ENCODE data around the gene LRRC36.

LRRC36 gene, protein sequence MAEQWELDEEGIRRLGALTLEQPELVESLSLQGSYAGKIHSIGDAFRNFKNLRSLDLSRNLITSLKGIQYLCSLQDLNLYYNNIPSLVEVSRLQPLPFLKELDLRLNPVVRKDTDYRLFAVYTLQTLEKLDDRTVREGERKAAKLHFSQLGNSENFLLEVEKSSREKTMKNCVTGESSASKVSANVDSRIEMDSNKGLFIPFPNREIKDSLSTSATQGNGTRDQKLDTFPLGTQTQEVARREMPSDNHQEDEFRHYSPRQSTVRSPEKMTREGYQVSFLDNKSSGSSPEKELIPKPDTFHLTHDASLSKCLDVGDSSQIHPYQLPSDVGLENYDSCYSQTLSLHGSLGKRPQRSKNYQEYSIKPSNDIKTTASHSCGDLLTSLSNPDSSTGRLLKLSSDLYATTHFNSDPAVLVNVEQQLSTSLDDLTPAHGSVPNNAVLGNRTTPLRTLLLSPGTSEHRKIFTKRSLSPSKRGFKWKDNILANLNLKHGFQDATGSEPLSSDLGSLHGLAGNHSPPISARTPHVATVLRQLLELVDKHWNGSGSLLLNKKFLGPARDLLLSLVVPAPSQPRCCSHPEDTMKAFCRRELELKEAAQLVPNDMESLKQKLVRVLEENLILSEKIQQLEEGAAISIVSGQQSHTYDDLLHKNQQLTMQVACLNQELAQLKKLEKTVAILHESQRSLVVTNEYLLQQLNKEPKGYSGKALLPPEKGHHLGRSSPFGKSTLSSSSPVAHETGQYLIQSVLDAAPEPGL

GRCh38 chr16:67326472-67327309, at the start of gene LRRC36, which contains the start of gene KCTD19:
TSS of gene LRRC36 (plus strand) at chr16:67326815. CDS start at chr16:67326863, 48 bp downstream.
TSS of gene KCTD19 (minus strand) at chr16:67326741. CDS start at chr16:67326707, 34 bp downstream.
- no peaks in the 10 kb centered on the region for H3K36me3 ChIP-seq
- H3K4me3 ChIP-seq = no peak within 1 kb of the TSS
- no peak within 1 kb of the TSS for H3K4me2 ChIP-seq
- no peak for TF ChIP-seq Cebpa-rat (IDR thresholded peaks at IDR 0.05)
- no peak within 1 kb of the TSS for H3K27ac ChIP-seq
- peaks cover 3% of the 10 kb centered on the region; the same call in 1 of the 2 replicates for H3K9me3 ChIP-seq
- H3K4me1 ChIP-seq = no peaks in the 10 kb centered on the region
- H4K20me1 ChIP-seq = no peaks in the 10 kb centered on the region
- no peaks in the 10 kb centered on the region for H3K27me3 ChIP-seq
- H3K9ac ChIP-seq = no peak within 1 kb of the TSS

- H3K27ac ChIP-seq = peak overlapping the region; percentile 73; the same call in 1 of the 2 replicates
- H3K9me3 ChIP-seq = no peaks in the 10 kb centered on the region
- H3K9ac ChIP-seq = peak overlapping the region; percentile 82
- peaks cover 4% of the 10 kb centered on the region; the same call in 1 of the 2 replicates for H3K27me3 ChIP-seq
- peak overlapping the region; percentile 73; the same call in 1 of the 2 replicates for H3K4me3 ChIP-seq
- peaks cover 22% of the 10 kb centered on the region for H3K4me1 ChIP-seq
- H4K20me1 ChIP-seq = no peaks in the 10 kb centered on the region
- no peak for TF ChIP-seq Cebpa-rat (IDR thresholded peaks at IDR 0.05)
- peak overlapping the region; percentile 98 for H3K4me2 ChIP-seq
- peaks cover 24% of the 10 kb centered on the region for H3K36me3 ChIP-seq
Observed at GRCh38 chr16:67277294-67277998, 49.2 kb upstream of the LRRC36 start.

DNA sequence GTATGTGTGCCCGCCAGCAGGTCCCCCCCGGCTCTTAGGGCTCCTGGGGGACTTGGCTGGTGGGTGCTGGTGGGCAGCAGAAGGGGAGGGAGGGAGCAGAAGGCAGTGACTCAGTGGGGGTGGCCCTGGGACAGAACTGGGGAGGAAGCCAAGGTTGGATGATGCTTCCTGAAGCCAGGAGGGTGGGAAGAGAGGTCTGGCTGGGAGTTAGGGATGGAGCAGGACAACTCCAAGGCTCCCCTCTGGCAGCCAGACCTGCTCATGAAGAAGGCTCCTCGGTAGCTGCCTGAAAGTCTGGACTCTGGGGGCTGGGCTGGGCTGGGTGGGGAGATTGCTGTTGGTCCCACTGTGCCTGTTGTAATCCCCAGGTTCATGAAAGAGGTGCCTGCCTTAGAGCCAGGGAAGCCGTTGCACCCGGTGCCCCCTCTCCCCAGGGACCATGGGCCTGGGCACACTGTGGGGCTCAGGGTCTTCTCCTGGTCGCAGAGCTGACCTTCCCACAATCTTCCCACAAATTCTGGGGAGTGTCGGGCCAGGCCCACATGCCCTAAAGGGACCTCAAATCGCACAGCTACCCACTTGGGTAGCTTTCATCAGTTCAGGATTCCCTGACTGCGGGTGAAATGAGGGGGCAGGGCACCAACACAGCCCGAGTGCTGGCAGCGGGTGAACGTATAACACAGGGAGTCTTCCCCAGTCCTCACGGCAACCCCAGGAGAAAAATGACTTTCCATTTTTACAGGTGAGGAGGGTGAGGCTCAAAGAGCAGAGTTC, 48.4 kb upstream of the LRRC36 start:
- Histone ChIP-seq H3K27ac (peak overlapping the region; percentile 73), H3K36me3 (peaks cover 24% of the 10 kb centered on the region), H3K9ac (peak overlapping the region; percentile 82), H3K4me3 (peak overlapping the region; percentile 73), H3K4me1 (peaks cover 24% of the 10 kb centered on the region), H3K9me3 (no peaks in the 10 kb centered on the region), H3K4me2 (peak overlapping the region; percentile 98), H4K20me1 (no peaks in the 10 kb centered on the region), H3K27me3 (peaks cover 4% of the 10 kb centered on the region; the same call in 1 of the 2 replicates)
- no peak for TF ChIP-seq Cebpa-rat (IDR thresholded peaks at IDR 0.05)

- Histone ChIP-seq H3K27me3 (peaks cover 4% of the 10 kb centered on the region; the same call in 1 of the 2 replicates), H3K9ac (peak overlapping the region; percentile 82), H3K36me3 (peaks cover 24% of the 10 kb centered on the region), H3K4me2 (peak overlapping the region; percentile 98), H3K4me3 (peak overlapping the region; percentile 73), H4K20me1 (no peaks in the 10 kb centered on the region), H3K27ac (peak overlapping the region; percentile 73), H3K9me3 (no peaks in the 10 kb centered on the region), H3K4me1 (peaks cover 31% of the 10 kb centered on the region)
- TF ChIP-seq Cebpa-rat (IDR thresholded peaks at IDR 0.05) = no peak
Observed at GRCh38 chr16:67278773-67279295, 47.8 kb upstream of the LRRC36 start.

GRCh38 chr16:67279296-67280089, 47.1 kb upstream of the LRRC36 start, which contains the start of gene PLEKHG4:
TSS of gene PLEKHG4 (plus strand) at chr16:67279532. CDS start at chr16:67280045, 513 bp downstream.
- Histone ChIP-seq H3K36me3 (peaks cover 24% of the 10 kb centered on the region), H4K20me1 (no peaks in the 10 kb centered on the region), H3K9ac (peak within 1 kb of the TSS; percentile 82), H3K4me3 (peak within 1 kb of the TSS; percentile 73), H3K9me3 (no peaks in the 10 kb centered on the region), H3K4me1 (peaks cover 37% of the 10 kb centered on the region), H3K4me2 (peak within 1 kb of the TSS; percentile 98), H3K27me3 (peaks cover 4% of the 10 kb centered on the region; the same call in 1 of the 2 replicates), H3K27ac (peak within 1 kb of the TSS; percentile 73)
- TF ChIP-seq Cebpa-rat (IDR thresholded peaks at IDR 0.05) = no peak

- H3K27me3 ChIP-seq = peaks cover 4% of the 10 kb centered on the region; the same call in 1 of the 2 replicates
- H3K36me3 ChIP-seq = peaks cover 23% of the 10 kb centered on the region
- 0 out of 2 replicates have a peak overlapping the region, but pooled peaks have one; percentile 98 for H3K4me2 ChIP-seq
- no peak overlapping the region for H3K9ac ChIP-seq
- H3K9me3 ChIP-seq = no peaks in the 10 kb centered on the region
- H3K27ac ChIP-seq = no peak overlapping the region
- H3K4me1 ChIP-seq = peaks cover 45% of the 10 kb centered on the region
- H3K4me3 ChIP-seq = no peak overlapping the region
- TF ChIP-seq Cebpa-rat (IDR thresholded peaks at IDR 0.05) = no peak
- no peaks in the 10 kb centered on the region for H4K20me1 ChIP-seq
Observed at GRCh38 chr16:67280090-67281015, 46.3 kb upstream of the LRRC36 start.

Measured in BLaER1 (cell line).